HepG2 (cell line): ENCODE data around the gene ITCH. TPM values are rescaled to one million over a fixed set of nuclear protein-coding genes. Genes with fewer than 3 reads are reported as not detected.

Experiments
- FOXA3 ChIP-seq: IDR thresholded peaks from 2 replicates; pipeline ENCODE4 v1.6.1; 2016; ENCODE audit warnings: missing genetic modification reagents, missing compliant biosample characterization
- HNF4A ChIP-seq: sonication (generic); formaldehyde crosslinking; IDR thresholded peaks from 2 replicates; pipeline ENCODE4 v1.4.0; 2020; ENCODE audit warnings: missing genetic modification reagents
- MED8 ChIP-seq: sonication (generic); formaldehyde crosslinking; IDR thresholded peaks from 2 replicates; pipeline ENCODE4 v1.8.1; 2023; ENCODE audit warnings: mild to moderate bottlenecking, missing genetic modification reagents; ENCODE audit not compliant: insufficient replicate concordance
- NFRKB ChIP-seq: fragments of 450-650 bp; IDR thresholded peaks from 2 replicates; pipeline ENCODE4 v1.6.1; 2017
- STAG1 ChIP-seq: sonication (generic); formaldehyde crosslinking; IDR thresholded peaks from 2 replicates; pipeline ENCODE4 v1.4.0; 2020; ENCODE audit warnings: missing genetic modification reagents
- ZFAT ChIP-seq: sonication (generic); formaldehyde crosslinking; conservative IDR thresholded peaks from 2 replicates; pipeline ENCODE4 v1.8.1; 2023; ENCODE audit warnings: missing genetic modification reagents, inconsistent platforms
- ZNF251 ChIP-seq: sonication (generic); formaldehyde crosslinking; IDR thresholded peaks from 2 replicates; pipeline ENCODE4 v1.9.0; 2021; ENCODE audit warnings: mild to moderate bottlenecking, missing genetic modification reagents
- ZNF264 ChIP-seq: sonication (generic); formaldehyde crosslinking; IDR thresholded peaks from 2 replicates; pipeline ENCODE4 v1.4.0; 2020; ENCODE audit warnings: missing genetic modification reagents
- polyA plus RNA-seq, 8 experiments: library from polyadenylated mRNA; depleted of rRNA in 3 of 8; stranded (reverse) in 7 of 8; unstranded in 1 of 8; fragments of >200 nt; fragmentation: Illumina TruSeq in 4 of 8; extraction: Trizol in 4 of 8; gene quantifications; 2 replicates each; pipeline versions ENCODE4 v1.2.1 to v1.2.3, GENCODE V29; 2011 to 2016; ENCODE audit warnings: low read depth in 4 of 8, missing spikeins in 1 of 8, mixed read lengths in 1 of 8; ENCODE audit not compliant: insufficient read depth in 1 of 8
- total RNA-seq, 5 experiments: library from RNA; depleted of rRNA; stranded (reverse); fragments of >200 nt; fragmentation: Illumina TruSeq; extraction: Trizol; gene quantifications; 2 replicates each; pipeline ENCODE4 v1.2.3, GENCODE V29; 2016; ENCODE audit warnings: low read depth in 1 of 5
- TF ChIP-seq, protein P1 (sequence below), 2 experiments: sonication (generic) in 1 of 2; formaldehyde crosslinking in 1 of 2; IDR thresholded peaks; 2 replicates each; pipeline versions ENCODE4 v1.4.0 to v1.6.1; 2018 to 2020; ENCODE audit warnings: missing genetic modification reagents in 2 of 2, borderline replicate concordance in 1 of 2, low read depth in 1 of 2, mild to moderate bottlenecking in 1 of 2, missing biosample characterization in 1 of 2
- TF ChIP-seq, protein P2 (sequence below): sonication (generic); formaldehyde crosslinking; IDR thresholded peaks from 2 replicates; pipeline ENCODE4 v1.4.0; 2020; ENCODE audit warnings: mild to moderate bottlenecking, missing genetic modification reagents, borderline replicate concordance
- TF ChIP-seq, protein P3 (sequence below): sonication (generic); formaldehyde crosslinking; IDR thresholded peaks from 2 replicates; pipeline ENCODE4 v1.4.0; 2020; ENCODE audit warnings: missing genetic modification reagents, borderline replicate concordance
- TF ChIP-seq, protein P4 (sequence below): sonication (generic); formaldehyde crosslinking; IDR thresholded peaks from 2 replicates; pipeline ENCODE4 v1.5.0; 2020; ENCODE audit warnings: mild to moderate bottlenecking, missing genetic modification reagents
- TF ChIP-seq, protein P5 (sequence below): sonication (generic); formaldehyde crosslinking; IDR thresholded peaks from 2 replicates; pipeline ENCODE4 v1.4.0; 2020; ENCODE audit warnings: missing genetic modification reagents

ITCH gene
- total and polyA plus RNA-seq, 2 of the 13 experiments (the other 11 are each of a cell fraction or from before 2014, with no cell fraction given): 20.5 to 112 TPM

DNA sequence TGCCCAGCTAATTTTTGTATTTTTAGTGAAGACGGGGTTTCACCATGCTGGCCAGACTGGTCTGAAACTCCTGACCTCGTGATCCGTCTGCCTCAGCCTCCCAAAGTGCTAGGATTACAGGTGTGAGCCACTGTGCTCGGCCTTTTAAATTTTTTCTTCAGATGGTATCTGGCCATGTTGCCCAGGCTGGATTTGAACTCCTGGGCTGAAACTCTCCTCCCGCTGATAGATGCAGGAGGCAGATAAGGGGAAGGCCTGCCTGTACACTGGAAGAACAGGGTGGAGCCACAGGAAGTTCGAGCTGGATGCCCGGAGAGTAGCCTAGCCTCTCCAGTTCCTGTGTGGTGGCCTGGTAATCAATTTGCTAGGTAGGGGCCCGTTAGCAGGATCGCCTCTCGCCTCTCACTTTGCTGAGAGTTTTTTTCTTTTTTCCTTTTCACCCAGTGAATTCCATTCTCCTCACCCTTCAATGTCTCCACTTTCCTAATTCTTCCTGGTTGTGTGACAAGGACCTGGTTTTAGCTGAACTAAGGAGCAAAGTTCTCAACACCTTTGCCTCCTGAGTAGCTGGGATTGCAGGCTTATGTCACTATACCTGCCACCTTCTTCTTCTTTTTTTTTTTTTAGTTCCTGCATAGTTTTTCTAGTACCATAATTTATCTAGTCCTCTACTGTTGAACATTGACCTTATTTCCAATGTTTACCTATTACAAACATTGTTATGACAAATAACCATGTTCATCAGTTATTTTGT, 19.4 kb upstream of the ITCH start (continued):
- no peak for TF ChIP-seq ZFAT
- TF ChIP-seq MED8 (CRISPR knock-in tag): peak; percentile 31
- TF ChIP-seq ZNF251 (CRISPR knock-in tag): 0 out of 2 replicates have a peak, but pooled peaks have one; percentile 30
- TF ChIP-seq, protein P1, sequence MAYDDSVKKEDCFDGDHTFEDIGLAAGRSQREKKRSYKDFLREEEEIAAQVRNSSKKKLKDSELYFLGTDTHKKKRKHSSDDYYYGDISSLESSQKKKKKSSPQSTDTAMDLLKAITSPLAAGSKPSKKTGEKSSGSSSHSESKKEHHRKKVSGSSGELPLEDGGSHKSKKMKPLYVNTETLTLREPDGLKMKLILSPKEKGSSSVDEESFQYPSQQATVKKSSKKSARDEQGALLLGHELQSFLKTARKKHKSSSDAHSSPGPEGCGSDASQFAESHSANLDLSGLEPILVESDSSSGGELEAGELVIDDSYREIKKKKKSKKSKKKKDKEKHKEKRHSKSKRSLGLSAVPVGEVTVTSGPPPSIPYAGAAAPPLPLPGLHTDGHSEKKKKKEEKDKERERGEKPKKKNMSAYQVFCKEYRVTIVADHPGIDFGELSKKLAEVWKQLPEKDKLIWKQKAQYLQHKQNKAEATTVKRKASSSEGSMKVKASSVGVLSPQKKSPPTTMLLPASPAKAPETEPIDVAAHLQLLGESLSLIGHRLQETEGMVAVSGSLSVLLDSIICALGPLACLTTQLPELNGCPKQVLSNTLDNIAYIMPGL (CRISPR knock-in tag; IDR thresholded peaks at IDR 0.05; ENCODE audit: borderline replicate concordance in 1 of 2, low read depth in 1 of 2): 0 out of 4 replicates have a peak, but pooled peaks of 1 of the 2 experiments have one; percentile 16
- peak; percentile 43; the same call in 1 of the 2 replicates for TF ChIP-seq HNF4A (CRISPR knock-in tag)
- no peak for TF ChIP-seq NFRKB
- TF ChIP-seq STAG1 (CRISPR knock-in tag): no peak
- TF ChIP-seq, protein P2, sequence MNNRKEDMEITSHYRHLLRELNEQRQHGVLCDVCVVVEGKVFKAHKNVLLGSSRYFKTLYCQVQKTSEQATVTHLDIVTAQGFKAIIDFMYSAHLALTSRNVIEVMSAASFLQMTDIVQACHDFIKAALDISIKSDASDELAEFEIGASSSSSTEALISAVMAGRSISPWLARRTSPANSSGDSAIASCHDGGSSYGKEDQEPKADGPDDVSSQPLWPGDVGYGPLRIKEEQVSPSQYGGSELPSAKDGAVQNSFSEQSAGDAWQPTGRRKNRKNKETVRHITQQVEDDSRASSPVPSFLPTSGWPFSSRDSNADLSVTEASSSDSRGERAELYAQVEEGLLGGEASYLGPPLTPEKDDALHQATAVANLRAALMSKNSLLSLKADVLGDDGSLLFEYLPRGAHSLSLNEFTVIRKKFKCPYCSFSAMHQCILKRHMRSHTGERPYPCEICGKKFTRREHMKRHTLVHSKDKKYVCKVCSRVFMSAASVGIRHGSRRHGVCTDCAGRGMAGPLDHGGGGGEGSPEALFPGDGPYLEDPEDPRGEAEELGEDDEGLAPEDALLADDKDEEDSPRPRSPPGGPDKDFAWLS (CRISPR knock-in tag): 0 out of 2 replicates have a peak, but pooled peaks have one; percentile 58
- 0 out of 2 replicates have a peak, but pooled peaks have one; percentile 4 for TF ChIP-seq FOXA3 (CRISPR knock-in tag)
- TF ChIP-seq, protein P3, sequence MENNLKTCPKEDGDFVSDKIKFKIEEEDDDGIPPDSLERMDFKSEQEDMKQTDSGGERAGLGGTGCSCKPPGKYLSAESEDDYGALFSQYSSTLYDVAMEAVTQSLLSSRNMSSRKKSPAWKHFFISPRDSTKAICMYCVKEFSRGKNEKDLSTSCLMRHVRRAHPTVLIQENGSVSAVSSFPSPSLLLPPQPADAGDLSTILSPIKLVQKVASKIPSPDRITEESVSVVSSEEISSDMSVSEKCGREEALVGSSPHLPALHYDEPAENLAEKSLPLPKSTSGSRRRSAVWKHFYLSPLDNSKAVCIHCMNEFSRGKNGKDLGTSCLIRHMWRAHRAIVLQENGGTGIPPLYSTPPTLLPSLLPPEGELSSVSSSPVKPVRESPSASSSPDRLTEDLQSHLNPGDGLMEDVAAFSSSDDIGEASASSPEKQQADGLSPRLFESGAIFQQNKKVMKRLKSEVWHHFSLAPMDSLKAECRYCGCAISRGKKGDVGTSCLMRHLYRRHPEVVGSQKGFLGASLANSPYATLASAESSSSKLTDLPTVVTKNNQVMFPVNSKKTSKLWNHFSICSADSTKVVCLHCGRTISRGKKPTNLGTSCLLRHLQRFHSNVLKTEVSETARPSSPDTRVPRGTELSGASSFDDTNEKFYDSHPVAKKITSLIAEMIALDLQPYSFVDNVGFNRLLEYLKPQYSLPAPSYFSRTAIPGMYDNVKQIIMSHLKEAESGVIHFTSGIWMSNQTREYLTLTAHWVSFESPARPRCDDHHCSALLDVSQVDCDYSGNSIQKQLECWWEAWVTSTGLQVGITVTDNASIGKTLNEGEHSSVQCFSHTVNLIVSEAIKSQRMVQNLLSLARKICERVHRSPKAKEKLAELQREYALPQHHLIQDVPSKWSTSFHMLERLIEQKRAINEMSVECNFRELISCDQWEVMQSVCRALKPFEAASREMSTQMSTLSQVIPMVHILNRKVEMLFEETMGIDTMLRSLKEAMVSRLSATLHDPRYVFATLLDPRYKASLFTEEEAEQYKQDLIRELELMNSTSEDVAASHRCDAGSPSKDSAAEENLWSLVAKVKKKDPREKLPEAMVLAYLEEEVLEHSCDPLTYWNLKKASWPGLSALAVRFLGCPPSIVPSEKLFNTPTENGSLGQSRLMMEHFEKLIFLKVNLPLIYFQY (CRISPR knock-in tag): no peak
- TF ChIP-seq, protein P4, sequence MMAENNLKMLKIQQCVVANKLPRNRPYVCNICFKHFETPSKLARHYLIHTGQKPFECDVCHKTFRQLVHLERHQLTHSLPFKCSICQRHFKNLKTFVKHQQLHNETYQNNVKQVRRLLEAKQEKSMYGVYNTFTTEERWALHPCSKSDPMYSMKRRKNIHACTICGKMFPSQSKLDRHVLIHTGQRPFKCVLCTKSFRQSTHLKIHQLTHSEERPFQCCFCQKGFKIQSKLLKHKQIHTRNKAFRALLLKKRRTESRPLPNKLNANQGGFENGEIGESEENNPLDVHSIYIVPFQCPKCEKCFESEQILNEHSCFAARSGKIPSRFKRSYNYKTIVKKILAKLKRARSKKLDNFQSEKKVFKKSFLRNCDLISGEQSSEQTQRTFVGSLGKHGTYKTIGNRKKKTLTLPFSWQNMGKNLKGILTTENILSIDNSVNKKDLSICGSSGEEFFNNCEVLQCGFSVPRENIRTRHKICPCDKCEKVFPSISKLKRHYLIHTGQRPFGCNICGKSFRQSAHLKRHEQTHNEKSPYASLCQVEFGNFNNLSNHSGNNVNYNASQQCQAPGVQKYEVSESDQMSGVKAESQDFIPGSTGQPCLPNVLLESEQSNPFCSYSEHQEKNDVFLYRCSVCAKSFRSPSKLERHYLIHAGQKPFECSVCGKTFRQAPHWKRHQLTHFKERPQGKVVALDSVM: 0 out of 2 replicates have a peak, but pooled peaks have one; percentile 39
- TF ChIP-seq, protein P5, sequence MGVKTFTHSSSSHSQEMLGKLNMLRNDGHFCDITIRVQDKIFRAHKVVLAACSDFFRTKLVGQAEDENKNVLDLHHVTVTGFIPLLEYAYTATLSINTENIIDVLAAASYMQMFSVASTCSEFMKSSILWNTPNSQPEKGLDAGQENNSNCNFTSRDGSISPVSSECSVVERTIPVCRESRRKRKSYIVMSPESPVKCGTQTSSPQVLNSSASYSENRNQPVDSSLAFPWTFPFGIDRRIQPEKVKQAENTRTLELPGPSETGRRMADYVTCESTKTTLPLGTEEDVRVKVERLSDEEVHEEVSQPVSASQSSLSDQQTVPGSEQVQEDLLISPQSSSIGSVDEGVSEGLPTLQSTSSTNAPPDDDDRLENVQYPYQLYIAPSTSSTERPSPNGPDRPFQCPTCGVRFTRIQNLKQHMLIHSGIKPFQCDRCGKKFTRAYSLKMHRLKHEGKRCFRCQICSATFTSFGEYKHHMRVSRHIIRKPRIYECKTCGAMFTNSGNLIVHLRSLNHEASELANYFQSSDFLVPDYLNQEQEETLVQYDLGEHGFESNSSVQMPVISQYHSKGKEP (CRISPR knock-in tag): no peak
- TF ChIP-seq ZNF264: 0 out of 2 replicates have a peak, but pooled peaks have one; percentile 42
